ENCODE data around the gene GASK1A.

Gene GASK1A

DNA sequence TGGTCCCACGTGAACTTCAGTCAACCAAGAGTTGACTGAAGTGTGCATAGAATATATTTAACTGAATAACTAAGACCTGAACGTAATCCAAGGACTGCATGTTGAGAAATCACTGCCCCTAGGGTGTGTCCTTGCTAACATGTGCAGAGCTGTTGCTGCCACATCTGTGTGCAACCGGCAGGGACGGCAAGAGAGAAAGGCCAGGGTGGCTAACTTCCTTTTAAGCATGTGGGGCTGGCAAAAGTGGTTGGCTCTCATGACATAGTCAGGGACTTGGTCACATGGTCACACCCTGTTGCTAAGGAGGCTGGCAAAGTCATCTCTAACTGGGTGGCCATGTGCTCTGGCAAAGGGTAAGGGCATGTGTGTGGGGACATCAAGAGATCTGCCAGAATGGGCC lies 52.4 kb downstream of the GASK1A start:
- no peak overlapping the region for H3K4me3 ChIP-seq (ENCODE audit: severe bottlenecking)
- H3K9me3 ChIP-seq (ENCODE audit: severe bottlenecking), result no peaks in the 10 kb centered on the region
- no peak overlapping the region for H3K27ac ChIP-seq (ENCODE audit: poor library complexity, severe bottlenecking)
- ATAC-seq (ENCODE audit: low read depth) (no peak), DNase-seq (ENCODE audit: low spot score) (no peak)
- H3K4me1 ChIP-seq (ENCODE audit: insufficient read depth, poor library complexity, severe bottlenecking), result no peaks in the 10 kb centered on the region
- no peaks in the 10 kb centered on the region for H3K36me3 ChIP-seq (ENCODE audit: low read depth)
- TF ChIP-seq CTCF (IDR thresholded peaks at IDR 0.05; ENCODE audit: poor library complexity, severe bottlenecking), result no peak
- H3K27me3 ChIP-seq (ENCODE audit: insufficient read depth, poor library complexity, severe bottlenecking), result no peaks in the 10 kb centered on the region

DNA sequence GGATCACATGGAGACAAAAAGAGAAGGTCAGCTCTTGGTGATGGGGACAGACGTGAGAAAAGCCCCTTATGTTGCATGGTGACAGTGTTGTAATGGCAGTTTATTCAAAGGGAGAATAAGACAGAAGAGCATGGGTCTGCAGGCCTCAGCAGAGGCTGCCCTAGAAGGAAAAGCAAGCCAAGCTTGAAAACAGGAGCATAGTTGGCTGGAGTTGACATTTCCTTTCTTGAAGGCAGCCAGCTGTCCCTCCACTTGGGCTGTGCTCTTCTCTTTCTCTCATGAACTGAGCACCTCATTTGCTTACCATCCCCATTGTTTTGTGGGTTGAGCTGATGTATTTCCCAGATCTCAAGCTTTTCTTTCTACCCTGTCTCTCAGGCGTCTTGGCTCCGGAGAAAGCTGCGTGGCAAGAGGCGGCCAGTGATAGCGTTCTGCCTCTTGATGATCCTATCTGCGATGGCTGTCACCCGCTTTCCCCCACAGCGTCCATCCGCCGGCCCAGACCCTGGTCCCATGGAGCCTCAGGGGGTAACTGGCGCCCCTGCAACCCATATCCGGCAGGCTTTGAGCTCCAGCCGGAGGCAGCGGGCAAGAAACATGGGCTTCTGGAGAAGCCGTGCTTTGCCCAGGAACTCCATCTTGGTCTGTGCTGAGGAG lies 52.9 kb downstream of the GASK1A start:
- H3K9me3 ChIP-seq (ENCODE audit: severe bottlenecking), result no peaks in the 10 kb centered on the region
- DNase-seq (ENCODE audit: low spot score) (no peak), ATAC-seq (ENCODE audit: low read depth) (no peak)
- H3K27ac ChIP-seq (ENCODE audit: poor library complexity, severe bottlenecking), result no peak overlapping the region
- no peak overlapping the region for H3K4me3 ChIP-seq (ENCODE audit: severe bottlenecking)
- no peaks in the 10 kb centered on the region for H3K4me1 ChIP-seq (ENCODE audit: insufficient read depth, poor library complexity, severe bottlenecking)
- no peak for TF ChIP-seq CTCF (IDR thresholded peaks at IDR 0.05; ENCODE audit: poor library complexity, severe bottlenecking)
- no peaks in the 10 kb centered on the region for H3K27me3 ChIP-seq (ENCODE audit: insufficient read depth, poor library complexity, severe bottlenecking)
- H3K36me3 ChIP-seq (ENCODE audit: low read depth), result no peaks in the 10 kb centered on the region

- Histone ChIP-seq H3K27ac (ENCODE audit: poor library complexity, severe bottlenecking) (no peak overlapping the region), H3K4me1 (ENCODE audit: insufficient read depth, poor library complexity, severe bottlenecking) (no peaks in the 10 kb centered on the region), H3K36me3 (ENCODE audit: low read depth) (no peaks in the 10 kb centered on the region), H3K9me3 (ENCODE audit: severe bottlenecking) (no peaks in the 10 kb centered on the region), H3K27me3 (ENCODE audit: insufficient read depth, poor library complexity, severe bottlenecking) (no peaks in the 10 kb centered on the region), H3K4me3 (ENCODE audit: severe bottlenecking) (no peak overlapping the region)
- ATAC-seq (ENCODE audit: low read depth) (no peak), DNase-seq (ENCODE audit: low spot score) (no peak)
- TF ChIP-seq CTCF (IDR thresholded peaks at IDR 0.05; ENCODE audit: poor library complexity, severe bottlenecking), result no peak
Measured at GRCh38 chr3:43032646-43033628, 53.8 kb downstream of the GASK1A start.

GRCh38 chr3:43034200-43034599 lies 55.1 kb downstream of the GASK1A start:
- TF ChIP-seq CTCF (IDR thresholded peaks at IDR 0.05; ENCODE audit: poor library complexity, severe bottlenecking), result no peak
- H3K9me3 ChIP-seq (ENCODE audit: severe bottlenecking), result no peaks in the 10 kb centered on the region
- no peaks in the 10 kb centered on the region for H3K36me3 ChIP-seq (ENCODE audit: low read depth)
- no peaks in the 10 kb centered on the region for H3K27me3 ChIP-seq (ENCODE audit: insufficient read depth, poor library complexity, severe bottlenecking)
- ATAC-seq (ENCODE audit: low read depth) (no peak), DNase-seq (ENCODE audit: low spot score) (no peak)
- H3K4me3 ChIP-seq (ENCODE audit: severe bottlenecking), result no peak overlapping the region
- no peaks in the 10 kb centered on the region for H3K4me1 ChIP-seq (ENCODE audit: insufficient read depth, poor library complexity, severe bottlenecking)
- no peak overlapping the region for H3K27ac ChIP-seq (ENCODE audit: poor library complexity, severe bottlenecking)
